ENCODE measurements around the gene PGRMC2.
A peak's percentile ranks its signal among the peaks of the same experiment; 100 is the strongest.

Gene PGRMC2

DNA sequence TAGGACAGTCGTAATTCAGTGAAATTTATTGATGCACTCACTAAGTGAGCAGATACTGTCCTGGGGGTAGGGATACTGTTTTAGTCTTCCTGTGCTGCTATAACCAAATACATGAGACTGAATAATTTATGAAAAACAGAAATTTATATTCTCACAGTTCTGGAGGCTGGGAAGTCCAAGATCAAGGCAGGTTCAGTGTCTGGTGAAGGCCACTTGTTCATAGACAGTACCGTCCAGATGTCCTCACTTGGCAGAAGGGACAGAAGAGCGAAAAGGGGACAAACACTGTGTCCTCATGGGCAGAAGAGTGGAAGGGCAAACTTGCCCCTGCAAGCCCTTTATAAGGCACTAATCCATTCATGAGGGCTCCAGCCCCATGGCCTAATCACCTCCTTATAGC is 45.6 kb downstream of the PGRMC2 start (continued):
- TF ChIP-seq, protein P1, sequence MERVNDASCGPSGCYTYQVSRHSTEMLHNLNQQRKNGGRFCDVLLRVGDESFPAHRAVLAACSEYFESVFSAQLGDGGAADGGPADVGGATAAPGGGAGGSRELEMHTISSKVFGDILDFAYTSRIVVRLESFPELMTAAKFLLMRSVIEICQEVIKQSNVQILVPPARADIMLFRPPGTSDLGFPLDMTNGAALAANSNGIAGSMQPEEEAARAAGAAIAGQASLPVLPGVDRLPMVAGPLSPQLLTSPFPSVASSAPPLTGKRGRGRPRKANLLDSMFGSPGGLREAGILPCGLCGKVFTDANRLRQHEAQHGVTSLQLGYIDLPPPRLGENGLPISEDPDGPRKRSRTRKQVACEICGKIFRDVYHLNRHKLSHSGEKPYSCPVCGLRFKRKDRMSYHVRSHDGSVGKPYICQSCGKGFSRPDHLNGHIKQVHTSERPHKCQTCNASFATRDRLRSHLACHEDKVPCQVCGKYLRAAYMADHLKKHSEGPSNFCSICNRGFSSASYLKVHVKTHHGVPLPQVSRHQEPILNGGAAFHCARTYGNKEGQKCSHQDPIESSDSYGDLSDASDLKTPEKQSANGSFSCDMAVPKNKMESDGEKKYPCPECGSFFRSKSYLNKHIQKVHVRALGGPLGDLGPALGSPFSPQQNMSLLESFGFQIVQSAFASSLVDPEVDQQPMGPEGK (CRISPR knock-in tag; IDR thresholded peaks at IDR 0.05; ENCODE audit: borderline replicate concordance), result no peak

DNA sequence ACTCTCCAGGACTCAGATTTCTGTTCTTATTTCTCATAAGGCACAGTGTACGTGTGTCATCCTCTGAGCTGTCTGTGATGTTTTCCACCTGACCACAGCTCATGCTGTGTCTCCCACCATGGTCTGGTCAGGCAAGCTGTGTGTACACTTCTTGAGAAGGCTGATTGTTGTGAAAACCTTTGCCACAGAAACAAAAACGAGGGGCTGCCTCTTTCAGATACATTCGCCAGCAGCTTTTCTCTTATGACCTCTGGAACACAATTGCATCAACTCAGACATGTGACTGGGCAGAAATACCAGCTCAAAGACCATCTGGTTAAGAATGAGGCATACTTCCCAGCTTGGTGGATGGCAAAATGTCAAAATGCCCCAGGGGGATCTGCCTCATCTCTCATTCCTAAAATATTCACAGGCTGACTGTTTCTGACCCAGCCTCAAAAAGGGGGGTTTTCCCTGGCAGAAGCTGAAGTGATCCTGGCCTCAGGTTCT is 46.1 kb downstream of the PGRMC2 start:
- TF ChIP-seq ZC3H10 (CRISPR knock-in tag; IDR thresholded peaks at IDR 0.05) (no peak), ZNF565 (CRISPR knock-in tag; conservative IDR thresholded peaks at IDR 0.05; ENCODE audit: low read depth) (no peak), TCF4 (CRISPR knock-in tag; IDR thresholded peaks at IDR 0.05; ENCODE audit: borderline replicate concordance) (peak; percentile 44; the same call in 1 of the 2 replicates), PPARA (CRISPR knock-in tag; IDR thresholded peaks at IDR 0.05; ENCODE audit: borderline replicate concordance) (no peak), GLIS3 (CRISPR knock-in tag; IDR thresholded peaks at IDR 0.05) (no peak), CSDC2 (CRISPR knock-in tag; IDR thresholded peaks at IDR 0.05) (no peak), ISL1 (CRISPR knock-in tag; IDR thresholded peaks at IDR 0.05) (peak; percentile 66), TOX (CRISPR knock-in tag; IDR thresholded peaks at IDR 0.05; ENCODE audit: borderline replicate concordance) (no peak), ZFP3 (CRISPR knock-in tag; IDR thresholded peaks at IDR 0.05) (no peak), ESRRG (CRISPR knock-in tag; IDR thresholded peaks at IDR 0.05) (no peak), ARNTL (CRISPR knock-in tag; IDR thresholded peaks at IDR 0.05; ENCODE audit: borderline replicate concordance, low read depth) (no peak), OSR1 (CRISPR knock-in tag; IDR thresholded peaks at IDR 0.05) (no peak), BACH2 (CRISPR knock-in tag; IDR thresholded peaks at IDR 0.05; ENCODE audit: borderline replicate concordance) (no peak)
- TF ChIP-seq, protein P2, sequence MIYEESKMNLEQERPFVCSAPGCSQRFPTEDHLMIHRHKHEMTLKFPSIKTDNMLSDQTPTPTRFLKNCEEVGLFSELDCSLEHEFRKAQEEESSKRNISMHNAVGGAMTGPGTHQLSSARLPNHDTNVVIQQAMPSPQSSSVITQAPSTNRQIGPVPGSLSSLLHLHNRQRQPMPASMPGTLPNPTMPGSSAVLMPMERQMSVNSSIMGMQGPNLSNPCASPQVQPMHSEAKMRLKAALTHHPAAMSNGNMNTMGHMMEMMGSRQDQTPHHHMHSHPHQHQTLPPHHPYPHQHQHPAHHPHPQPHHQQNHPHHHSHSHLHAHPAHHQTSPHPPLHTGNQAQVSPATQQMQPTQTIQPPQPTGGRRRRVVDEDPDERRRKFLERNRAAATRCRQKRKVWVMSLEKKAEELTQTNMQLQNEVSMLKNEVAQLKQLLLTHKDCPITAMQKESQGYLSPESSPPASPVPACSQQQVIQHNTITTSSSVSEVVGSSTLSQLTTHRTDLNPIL (CRISPR knock-in tag; IDR thresholded peaks at IDR 0.05; ENCODE audit: low read depth), result no peak

DNA sequence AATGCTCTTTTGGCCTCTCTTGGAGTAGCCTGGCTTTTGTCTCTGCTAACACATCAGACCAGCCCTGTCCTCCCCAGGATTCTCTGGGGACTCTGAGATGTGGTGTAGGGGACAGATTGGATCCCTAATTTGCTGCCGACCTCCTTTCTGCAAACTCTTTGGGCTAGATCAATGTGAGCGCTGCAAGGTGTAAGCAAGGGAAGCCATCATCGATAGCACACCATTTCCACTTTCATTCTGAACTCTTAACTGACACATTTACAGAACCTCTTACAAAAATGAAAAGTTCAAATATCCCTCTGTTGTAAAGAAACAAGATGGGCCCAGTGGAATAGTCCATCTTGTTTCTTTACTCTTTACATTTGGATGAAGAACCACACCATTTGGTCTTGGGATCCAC is 46.6 kb downstream of the PGRMC2 start:
- no peak for ATAC-seq
- TF ChIP-seq ZNF565 (CRISPR knock-in tag; conservative IDR thresholded peaks at IDR 0.05; ENCODE audit: low read depth) (no peak), ARNTL (CRISPR knock-in tag; IDR thresholded peaks at IDR 0.05; ENCODE audit: borderline replicate concordance, low read depth) (no peak), ZFP3 (CRISPR knock-in tag; IDR thresholded peaks at IDR 0.05) (no peak), CSDC2 (CRISPR knock-in tag; IDR thresholded peaks at IDR 0.05) (no peak), ZC3H10 (CRISPR knock-in tag; IDR thresholded peaks at IDR 0.05) (no peak), GLIS3 (CRISPR knock-in tag; IDR thresholded peaks at IDR 0.05) (no peak)
- TF ChIP-seq, protein P3, sequence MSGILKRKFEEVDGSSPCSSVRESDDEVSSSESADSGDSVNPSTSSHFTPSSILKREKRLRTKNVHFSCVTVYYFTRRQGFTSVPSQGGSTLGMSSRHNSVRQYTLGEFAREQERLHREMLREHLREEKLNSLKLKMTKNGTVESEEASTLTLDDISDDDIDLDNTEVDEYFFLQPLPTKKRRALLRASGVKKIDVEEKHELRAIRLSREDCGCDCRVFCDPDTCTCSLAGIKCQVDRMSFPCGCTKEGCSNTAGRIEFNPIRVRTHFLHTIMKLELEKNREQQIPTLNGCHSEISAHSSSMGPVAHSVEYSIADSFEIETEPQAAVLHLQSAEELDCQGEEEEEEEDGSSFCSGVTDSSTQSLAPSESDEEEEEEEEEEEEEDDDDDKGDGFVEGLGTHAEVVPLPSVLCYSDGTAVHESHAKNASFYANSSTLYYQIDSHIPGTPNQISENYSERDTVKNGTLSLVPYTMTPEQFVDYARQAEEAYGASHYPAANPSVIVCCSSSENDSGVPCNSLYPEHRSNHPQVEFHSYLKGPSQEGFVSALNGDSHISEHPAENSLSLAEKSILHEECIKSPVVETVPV (CRISPR knock-in tag; IDR thresholded peaks at IDR 0.05), result no peak
- TF ChIP-seq, protein P4, sequence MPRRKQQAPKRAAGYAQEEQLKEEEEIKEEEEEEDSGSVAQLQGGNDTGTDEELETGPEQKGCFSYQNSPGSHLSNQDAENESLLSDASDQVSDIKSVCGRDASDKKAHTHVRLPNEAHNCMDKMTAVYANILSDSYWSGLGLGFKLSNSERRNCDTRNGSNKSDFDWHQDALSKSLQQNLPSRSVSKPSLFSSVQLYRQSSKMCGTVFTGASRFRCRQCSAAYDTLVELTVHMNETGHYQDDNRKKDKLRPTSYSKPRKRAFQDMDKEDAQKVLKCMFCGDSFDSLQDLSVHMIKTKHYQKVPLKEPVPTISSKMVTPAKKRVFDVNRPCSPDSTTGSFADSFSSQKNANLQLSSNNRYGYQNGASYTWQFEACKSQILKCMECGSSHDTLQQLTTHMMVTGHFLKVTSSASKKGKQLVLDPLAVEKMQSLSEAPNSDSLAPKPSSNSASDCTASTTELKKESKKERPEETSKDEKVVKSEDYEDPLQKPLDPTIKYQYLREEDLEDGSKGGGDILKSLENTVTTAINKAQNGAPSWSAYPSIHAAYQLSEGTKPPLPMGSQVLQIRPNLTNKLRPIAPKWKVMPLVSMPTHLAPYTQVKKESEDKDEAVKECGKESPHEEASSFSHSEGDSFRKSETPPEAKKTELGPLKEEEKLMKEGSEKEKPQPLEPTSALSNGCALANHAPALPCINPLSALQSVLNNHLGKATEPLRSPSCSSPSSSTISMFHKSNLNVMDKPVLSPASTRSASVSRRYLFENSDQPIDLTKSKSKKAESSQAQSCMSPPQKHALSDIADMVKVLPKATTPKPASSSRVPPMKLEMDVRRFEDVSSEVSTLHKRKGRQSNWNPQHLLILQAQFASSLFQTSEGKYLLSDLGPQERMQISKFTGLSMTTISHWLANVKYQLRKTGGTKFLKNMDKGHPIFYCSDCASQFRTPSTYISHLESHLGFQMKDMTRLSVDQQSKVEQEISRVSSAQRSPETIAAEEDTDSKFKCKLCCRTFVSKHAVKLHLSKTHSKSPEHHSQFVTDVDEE (CRISPR knock-in tag; IDR thresholded peaks at IDR 0.05), result no peak

More for the DNA sequence above, 46.1 kb downstream of the PGRMC2 start:
- ATAC-seq, result peak; percentile 90

DNA sequence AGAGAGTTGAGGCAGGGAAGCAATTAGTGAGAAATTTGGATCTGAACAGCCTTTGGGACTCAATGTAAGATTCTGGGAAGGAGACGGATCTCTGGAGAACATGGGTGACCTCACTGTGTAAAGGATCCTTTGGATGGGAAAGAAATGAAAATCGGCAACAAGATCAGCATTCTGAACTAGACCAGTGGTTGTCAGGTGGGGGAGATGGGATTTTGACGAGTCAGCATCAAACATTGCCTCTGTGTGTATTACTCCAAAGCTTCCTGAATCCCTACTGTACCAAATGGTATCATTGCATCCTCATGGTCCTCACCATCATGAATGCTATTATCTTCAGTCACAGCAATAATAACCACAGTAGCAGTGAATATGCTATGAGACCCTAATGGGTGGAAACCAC is 52.8 kb downstream of the PGRMC2 start:
- ATAC-seq, result no peak
- no peak for TF ChIP-seq CSDC2 (CRISPR knock-in tag; IDR thresholded peaks at IDR 0.05)
- TF ChIP-seq, protein P4 (CRISPR knock-in tag; IDR thresholded peaks at IDR 0.05), result no peak
- no peak for TF ChIP-seq TCF4 (CRISPR knock-in tag; IDR thresholded peaks at IDR 0.05; ENCODE audit: borderline replicate concordance)
- TF ChIP-seq ZC3H10 (CRISPR knock-in tag; IDR thresholded peaks at IDR 0.05), result no peak
- no peak for TF ChIP-seq RARB (CRISPR knock-in tag; IDR thresholded peaks at IDR 0.05)
- no peak for TF ChIP-seq SNAI2 (CRISPR knock-in tag; IDR thresholded peaks at IDR 0.05)
- TF ChIP-seq GLIS3 (CRISPR knock-in tag; IDR thresholded peaks at IDR 0.05), result no peak
- TF ChIP-seq, protein P5, sequence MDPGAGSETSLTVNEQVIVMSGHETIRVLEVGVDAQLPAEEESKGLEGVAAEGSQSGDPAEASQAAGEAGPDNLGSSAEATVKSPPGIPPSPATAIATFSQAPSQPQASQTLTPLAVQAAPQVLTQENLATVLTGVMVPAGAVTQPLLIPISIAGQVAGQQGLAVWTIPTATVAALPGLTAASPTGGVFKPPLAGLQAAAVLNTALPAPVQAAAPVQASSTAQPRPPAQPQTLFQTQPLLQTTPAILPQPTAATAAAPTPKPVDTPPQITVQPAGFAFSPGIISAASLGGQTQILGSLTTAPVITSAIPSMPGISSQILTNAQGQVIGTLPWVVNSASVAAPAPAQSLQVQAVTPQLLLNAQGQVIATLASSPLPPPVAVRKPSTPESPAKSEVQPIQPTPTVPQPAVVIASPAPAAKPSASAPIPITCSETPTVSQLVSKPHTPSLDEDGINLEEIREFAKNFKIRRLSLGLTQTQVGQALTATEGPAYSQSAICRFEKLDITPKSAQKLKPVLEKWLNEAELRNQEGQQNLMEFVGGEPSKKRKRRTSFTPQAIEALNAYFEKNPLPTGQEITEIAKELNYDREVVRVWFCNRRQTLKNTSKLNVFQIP (CRISPR knock-in tag; IDR thresholded peaks at IDR 0.05; ENCODE audit: borderline replicate concordance, low read depth), result no peak
- TF ChIP-seq ISL1 (CRISPR knock-in tag; IDR thresholded peaks at IDR 0.05), result no peak
- no peak for TF ChIP-seq TOX (CRISPR knock-in tag; IDR thresholded peaks at IDR 0.05; ENCODE audit: borderline replicate concordance)
- no peak for TF ChIP-seq BACH2 (CRISPR knock-in tag; IDR thresholded peaks at IDR 0.05; ENCODE audit: borderline replicate concordance)
- TF ChIP-seq, protein P2 (CRISPR knock-in tag; IDR thresholded peaks at IDR 0.05; ENCODE audit: low read depth), result no peak
- TF ChIP-seq OSR1 (CRISPR knock-in tag; IDR thresholded peaks at IDR 0.05), result no peak
- TF ChIP-seq ZFP3 (CRISPR knock-in tag; IDR thresholded peaks at IDR 0.05), result no peak
